ENCODE results near the gene EHF. TPM values are rescaled to one million over a fixed set of nuclear protein-coding genes. Genes with fewer than 3 reads are reported as not detected.

The EHF gene
- total RNA-seq, 1 donor from 2014 or later, result 2.3 TPM

DNA sequence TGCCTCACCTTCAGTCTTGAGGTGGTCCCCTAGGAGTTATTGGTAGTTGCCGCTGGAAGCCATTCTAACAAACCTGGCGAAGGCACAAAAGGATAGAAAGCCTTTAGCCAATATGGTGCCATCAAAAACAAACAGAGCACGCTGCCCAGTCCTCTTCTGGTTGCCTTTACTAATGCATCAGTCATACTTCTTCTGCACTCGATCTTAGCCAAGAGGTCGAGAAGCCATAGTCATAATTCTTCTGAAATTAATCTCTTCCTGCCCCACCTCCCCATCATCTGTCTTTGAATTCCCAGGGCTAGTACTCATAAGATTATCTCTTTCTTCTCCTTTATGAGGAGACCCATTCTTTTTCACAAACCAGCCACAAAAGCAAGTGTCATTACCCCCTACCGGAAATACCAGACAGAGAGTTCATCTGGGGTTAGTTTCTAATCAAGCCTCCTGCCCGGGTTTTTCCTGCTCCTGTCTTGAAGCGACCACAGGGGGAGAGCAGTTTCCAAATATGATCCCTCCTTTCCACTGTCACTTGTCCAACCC is 21.4 kb upstream of the EHF start:
- ATAC-seq (ENCODE audit: poor library complexity), result no peak
- intact Hi-C loops (cut with DNase I), result no loop called here
- no peak for DNase-seq

DNA sequence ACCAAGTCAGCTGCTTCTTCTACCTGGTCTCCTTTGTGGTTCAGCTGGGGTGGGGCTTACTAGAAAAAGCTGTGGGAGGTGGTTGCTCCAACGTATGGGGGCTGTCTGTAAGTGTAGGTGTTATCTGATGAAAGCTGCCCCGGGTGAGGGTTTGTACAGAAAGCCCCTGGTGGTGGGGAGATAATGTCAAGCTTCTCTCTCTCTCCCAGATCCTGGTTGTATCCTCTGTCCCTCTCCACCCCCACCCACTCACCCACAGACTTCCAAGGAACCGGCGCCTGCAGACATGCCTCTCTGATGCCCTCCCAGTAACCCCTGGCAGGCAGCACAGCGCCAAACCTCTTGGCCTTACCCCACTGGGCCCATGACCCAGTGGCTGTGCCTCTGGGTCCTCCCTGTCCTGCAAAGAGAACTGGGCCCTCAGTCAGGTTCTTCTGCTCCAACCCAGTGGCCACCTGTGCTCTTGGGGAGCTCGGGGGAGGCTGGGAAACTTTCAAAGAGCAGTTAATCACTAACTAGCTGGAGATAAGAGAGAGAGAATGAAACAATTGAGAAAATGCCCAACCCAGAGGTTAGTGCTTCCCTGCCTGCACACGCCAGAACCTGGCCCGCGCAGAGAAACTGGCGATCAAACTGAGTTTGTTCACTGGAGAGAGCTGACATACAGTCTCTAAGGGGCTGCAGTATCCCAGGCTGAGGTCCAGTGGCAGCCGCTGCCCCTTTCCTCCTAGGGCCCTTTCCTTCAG is 20.4 kb upstream of the EHF start:
- DNase-seq (peak; percentile 43), ATAC-seq (ENCODE audit: poor library complexity) (peak; percentile 74)
- intact Hi-C loops (cut with DNase I), result no loop called here

DNA sequence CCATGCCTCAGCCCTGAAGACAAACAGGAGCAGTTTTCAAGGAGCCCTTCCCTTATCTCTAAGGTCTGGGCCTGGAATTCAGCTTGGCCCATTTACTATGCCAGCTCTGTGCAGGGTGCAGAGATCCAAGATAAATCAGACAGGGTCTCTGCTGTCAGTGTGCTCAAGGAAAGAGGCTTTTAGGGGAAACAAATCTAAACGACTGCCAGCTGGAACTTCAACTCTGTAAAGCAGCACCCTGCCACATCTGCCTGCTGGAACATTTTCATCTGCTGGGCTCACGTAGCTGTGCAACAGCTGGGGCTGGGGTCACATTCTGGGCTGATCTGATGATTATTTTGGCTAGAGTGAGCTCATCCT is 19.8 kb upstream of the EHF start:
- ATAC-seq (ENCODE audit: poor library complexity) (peak; percentile 43), DNase-seq (no peak)
- intact Hi-C loops (cut with DNase I), result no loop called here

DNA sequence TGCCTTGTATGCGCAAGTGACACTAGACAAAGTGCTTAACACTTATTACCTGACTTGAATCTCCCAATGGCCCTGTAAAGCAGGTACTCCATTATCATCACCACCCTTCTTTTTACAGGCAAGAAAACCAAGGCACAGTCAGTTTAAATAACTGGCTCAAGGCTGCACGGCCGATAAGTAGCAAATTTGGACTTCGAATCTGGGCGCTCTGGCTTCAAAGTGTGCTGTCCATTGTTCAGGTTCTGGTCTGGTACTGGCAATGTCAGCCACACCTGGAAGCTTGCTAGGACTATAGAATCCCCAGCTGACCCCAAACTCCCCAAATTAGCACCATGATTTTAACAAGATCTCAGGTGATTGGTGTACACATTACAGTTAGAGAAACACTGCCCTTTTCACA is 19.3 kb upstream of the EHF start:
- DNase-seq, result no peak
- intact Hi-C loops (cut with DNase I), result no loop called here
- peak; percentile 6 for ATAC-seq (ENCODE audit: poor library complexity)

DNA sequence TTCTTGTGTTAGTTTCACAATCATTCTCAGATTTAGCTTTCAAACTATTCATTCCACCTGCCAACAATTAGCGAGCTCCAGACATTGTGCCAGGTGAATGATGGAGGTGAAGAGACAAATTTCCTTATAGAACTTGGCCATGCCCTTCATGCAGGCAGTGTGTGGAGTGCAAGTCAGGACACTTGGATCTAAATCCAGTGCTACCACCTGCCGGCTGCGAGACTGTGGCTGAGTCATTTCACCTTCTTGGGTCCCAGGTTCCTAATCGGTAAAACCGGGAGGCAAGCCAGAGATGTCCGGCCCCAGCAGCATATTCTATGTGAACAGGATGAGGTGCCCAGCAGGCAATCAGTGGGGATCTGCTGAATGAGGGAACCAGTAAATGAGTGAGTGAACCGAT is 18.6 kb upstream of the EHF start:
- ATAC-seq (ENCODE audit: poor library complexity), result no peak
- no peak for DNase-seq

DNA sequence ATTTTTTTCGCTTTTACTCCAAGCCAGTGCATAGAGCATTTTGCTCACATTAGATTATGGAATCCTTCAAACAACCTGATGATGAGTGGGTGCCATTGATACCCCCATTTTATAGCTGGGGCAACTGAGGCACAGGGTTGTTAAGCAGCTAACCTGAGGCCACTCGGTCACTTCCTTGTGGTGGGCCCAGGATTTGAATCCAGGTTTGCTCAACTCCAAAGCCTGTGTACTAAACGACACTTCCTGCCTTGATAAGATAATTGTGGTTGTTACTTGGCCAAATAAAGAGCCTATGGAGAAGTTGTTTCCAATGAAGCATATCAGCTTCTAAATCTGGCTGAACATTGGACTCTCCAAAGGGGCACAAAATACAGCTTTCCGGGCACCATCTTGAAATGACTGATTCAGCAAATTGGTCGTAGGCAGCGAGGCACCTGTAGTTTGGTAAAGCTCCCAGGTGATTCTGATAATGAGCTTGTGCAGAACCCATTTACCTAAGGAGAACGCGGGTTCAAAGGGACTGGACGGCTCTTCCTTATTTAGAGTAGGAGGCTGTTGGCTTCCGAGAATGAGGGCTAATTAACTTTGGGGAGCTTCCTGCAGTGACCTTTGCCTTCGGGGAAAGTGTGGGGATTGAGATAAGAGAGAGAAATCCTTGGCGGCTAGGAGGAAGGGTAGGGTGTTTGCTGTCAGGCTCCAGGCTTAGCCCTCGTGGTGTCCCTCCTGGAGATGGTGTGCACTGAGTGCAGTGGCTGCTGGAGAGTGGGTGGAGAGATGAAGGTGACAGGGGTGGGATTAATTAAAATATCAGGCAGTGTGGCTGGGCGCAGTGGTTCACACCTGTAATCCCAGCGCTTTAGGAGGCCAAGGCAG is 17.5 kb upstream of the EHF start:
- ATAC-seq (ENCODE audit: poor library complexity) (no peak), DNase-seq (no peak)
- intact Hi-C loops (cut with DNase I), result no loop called here

More for the DNA sequence above, 18.6 kb upstream of the EHF start:
- intact Hi-C loops (cut with DNase I), result no loop called here

DNA sequence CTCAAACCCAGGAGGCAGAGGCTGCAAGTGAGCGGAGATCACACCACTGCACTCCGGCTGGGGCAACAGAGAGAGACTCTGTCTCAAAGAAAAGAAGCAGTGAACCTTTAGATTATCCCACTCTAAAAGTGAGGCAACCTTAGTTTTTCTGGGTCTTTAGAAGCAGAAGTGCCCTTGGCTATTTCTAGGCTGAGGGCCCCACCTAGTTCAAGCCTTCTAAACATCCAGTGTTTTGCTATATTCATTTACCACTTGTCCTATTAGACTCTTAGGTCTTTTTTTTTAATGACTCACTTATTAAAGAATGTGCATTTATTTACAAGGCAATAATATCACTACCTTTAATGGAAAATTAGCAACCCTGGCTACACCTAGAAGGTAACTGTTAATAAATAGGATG is 16.7 kb upstream of the EHF start:
- no peak for DNase-seq
- ATAC-seq (ENCODE audit: poor library complexity), result no peak
- intact Hi-C loops (cut with DNase I), result no loop called here

DNA sequence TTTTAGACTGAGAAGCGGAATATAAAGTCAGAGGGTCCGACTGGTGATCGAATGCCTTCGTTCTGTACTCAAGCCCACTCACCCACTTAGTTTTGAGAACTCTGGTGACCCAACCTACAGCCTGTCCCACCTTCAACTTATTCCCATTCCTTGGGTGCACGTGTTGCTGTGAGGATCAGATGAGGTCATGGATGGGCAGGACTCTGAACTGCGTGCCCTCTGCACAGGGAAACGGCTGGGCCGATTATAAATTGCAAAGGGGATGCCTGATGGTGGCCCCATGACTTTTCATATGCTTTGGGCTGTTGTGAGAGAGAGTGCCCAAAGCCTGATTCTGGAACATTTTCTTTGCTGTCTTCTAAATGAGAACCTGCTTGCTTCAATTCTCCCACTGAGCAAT is 16.0 kb upstream of the EHF start:
- intact Hi-C loops (cut with DNase I), result no loop called here
- ATAC-seq (ENCODE audit: poor library complexity) (no peak), DNase-seq (no peak)

DNA sequence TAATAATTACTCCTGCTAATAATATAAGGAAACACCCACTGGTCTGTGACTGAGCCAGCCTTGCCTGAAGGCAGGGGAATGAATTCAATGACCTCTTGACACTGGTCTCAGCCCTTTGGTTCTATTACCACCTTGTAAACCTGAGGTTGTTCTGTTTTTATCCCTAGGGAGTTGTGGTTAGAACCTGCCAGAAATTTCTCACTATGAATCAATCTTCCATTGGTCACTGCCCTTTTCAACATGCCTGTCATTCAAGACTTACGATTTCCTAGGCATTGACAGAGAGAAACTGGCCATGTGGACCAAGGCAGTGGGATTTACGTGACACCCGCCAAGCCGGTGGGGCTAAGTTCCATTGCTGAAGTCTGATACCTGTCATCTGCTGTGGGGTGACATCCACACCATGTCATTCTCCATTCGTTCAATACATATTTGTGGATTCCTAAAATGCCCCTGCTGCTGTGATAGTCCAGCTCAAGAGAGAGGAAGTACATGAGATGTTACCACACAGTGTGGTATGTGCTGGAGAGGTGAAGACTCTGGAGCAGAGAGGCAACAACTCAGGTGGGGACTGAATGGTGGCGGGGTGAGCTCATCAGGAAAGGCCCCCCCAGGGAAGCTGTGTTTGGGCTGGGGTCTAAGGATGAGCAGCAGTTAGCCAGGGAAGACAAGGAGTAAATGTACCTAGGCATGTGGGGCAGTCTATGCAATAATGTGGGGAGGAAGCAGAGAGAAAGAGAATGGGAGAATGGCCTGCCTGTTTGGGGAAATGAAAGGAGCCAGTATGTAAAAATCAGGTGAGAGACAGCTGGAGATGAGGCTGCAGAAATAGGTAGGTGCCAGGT is 15.2 kb upstream of the EHF start:
- DNase-seq (no peak), ATAC-seq (ENCODE audit: poor library complexity) (no peak)
- intact Hi-C loops (cut with DNase I), result no loop called here

DNA sequence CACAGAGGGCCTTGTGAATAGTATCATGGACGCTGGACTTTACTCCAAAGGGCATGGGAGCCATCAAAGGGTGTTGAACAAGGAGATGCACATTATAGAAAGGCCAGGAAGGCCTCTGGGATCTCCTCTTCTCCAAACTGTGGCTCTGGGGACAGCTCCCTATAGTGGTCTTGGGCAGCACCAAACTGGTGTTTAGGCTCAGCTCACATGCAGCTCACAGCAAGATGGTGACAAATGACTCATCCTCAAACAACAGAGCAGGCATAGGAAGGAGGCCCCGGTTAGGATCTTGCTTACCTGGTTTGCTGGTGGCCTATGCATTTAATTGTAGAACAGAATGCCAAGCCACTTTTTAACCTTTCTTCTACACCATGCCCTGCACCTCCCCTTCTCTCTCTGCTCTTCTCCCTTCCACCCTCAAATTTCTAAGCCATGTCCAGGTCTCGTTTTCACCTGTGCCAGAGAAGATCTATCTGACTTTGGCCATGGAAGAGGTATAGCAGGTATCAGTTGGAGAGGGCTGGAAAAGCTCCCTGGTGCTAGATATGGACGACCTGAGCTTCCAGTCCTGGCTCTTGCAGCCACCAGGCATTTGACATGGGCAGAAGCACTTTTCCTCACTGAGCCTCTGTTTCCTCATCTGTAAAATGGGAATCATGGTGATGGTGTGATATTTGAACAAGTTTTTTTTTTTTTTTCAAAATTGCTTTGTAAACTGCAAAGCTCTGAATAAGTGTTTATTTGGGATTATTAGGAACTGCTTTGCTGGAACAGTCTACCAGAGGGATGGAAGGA is 14.4 kb upstream of the EHF start:
- intact Hi-C loops (cut with DNase I), result no loop called here
- DNase-seq (no peak), ATAC-seq (ENCODE audit: poor library complexity) (no peak)

DNA sequence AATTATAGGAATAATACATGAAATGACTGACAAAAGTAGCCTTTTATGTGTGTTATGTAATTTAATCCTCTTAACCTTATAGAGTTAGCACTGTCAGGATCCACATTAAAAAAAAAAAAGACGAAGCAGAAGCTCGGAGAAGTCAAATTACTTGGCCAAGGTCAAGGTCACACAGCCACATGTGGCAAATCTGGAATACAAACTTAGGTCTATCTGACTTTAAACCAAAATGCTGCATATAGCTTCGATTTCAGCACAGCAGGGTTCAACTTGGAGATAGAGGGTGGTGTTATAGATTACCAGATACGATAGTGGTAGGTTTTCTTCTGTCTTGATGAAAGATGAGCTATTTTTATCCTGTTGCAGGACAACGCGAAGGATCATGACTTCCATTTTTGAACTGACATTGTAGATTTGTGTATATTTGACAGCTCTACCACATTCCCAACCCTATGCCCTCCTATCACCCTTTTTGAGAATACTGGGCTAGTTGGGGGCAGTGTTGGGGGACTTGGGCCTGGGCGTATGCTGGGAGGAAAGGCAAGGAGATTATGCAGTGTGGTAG is 11.6 kb upstream of the EHF start:
- DNase-seq (no peak), ATAC-seq (ENCODE audit: poor library complexity) (no peak)
- intact Hi-C loops (cut with DNase I), result no loop called here

DNA sequence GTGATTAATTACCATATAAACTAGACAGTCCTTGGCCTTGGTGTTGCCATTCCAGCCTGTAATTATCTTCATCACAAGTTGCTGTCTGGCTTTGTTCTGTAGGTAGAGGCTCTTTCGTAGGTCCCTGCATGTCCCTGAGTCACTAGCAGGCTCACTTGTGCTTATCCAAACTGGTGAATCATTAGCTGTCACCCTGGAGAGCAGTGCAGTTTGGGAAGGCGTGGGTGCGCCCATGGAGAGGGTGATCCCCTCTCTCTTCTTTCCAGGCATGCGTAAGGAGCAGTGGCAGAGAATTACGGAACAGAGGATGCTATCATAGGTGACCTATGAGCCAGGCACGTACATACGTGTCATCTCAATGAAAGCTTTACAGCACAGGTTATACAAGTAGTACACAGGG is 11.0 kb upstream of the EHF start:
- no peak for DNase-seq
- intact Hi-C loops (cut with DNase I), result no loop called here
- no peak for ATAC-seq (ENCODE audit: poor library complexity)

DNA sequence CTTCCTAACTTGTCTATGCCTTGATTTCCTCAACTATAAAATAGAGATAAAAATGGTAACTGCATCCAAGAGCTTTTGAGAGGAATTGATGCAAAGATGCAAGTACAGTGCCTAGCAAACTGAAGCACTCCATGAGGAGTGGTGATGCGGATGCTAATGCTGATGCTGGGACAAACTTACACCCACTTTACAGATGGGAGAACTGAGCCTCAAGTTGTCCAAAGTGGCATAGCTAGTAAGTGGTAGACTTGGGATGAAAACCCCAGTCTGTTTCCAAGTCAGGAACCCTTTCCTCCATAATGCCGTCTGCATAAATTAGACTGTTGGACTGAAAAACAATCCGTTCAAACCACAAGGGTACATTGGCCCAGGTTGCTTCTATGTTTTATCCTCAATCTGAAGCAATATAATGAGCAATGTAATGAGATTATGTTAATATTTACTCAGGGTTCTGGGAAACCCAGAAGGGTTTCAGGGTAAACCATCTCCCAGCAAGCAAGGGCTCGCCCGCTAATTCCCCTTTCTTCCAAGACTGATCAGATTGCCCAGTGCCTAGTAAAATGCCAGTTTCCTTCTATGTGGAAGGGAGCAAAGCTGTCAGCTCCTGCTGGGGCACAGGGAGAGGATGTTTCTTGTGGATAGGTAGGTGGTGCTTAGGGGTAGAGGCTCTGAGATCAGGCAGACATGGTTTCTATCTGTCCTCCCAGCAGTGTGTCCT is 10.4 kb upstream of the EHF start:
- intact Hi-C loops (cut with DNase I), result no loop called here
- DNase-seq (no peak), ATAC-seq (ENCODE audit: poor library complexity) (no peak)

DNA sequence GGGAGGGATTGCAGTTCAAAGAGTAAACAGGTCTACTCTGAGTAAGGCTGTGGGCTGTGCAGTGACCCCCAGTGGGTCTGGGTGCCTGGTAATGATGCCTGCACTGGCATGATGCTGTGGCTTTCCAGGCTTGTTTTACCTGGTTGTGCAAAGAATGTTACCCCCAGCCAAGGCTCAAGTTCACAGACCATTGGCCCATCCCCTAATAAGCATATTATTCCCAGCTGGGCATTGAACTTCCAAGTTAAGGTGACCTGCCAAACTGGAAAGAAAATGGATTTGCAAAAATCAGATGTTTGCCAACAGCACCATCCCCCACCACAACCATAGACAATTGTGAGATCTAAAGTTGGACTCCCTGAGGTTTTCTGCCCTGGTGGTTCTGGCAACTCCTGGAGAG is 7.9 kb upstream of the EHF start:
- DNase-seq (no peak), ATAC-seq (ENCODE audit: poor library complexity) (no peak)
- intact Hi-C loops (cut with DNase I), result no loop called here

DNA sequence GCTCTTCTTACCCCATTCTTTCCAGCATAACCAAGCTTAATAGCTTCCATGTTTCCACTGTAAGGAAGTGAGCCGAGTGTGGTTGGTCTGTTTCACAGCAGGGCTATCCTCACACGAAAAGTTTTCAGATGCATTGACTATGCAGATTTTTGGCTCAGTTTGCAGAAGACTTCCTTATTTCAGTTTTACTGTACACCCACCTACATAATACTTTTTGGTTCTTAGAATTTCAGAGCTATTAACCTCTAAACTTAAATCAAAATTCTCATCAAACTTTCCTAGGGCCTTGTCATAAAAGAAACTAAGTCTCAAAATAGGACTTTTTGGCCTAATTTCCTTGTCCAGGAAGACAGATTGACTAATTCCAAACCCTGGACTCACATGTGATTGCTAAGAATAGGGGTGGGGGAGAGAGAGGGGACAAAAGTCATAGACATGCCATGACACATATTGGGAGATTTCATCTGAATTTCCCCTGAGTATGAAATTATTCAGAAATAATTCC is 7.3 kb upstream of the EHF start:
- DNase-seq (no peak), ATAC-seq (ENCODE audit: poor library complexity) (peak; percentile 19)
- intact Hi-C loops (cut with DNase I), result no loop called here

DNA sequence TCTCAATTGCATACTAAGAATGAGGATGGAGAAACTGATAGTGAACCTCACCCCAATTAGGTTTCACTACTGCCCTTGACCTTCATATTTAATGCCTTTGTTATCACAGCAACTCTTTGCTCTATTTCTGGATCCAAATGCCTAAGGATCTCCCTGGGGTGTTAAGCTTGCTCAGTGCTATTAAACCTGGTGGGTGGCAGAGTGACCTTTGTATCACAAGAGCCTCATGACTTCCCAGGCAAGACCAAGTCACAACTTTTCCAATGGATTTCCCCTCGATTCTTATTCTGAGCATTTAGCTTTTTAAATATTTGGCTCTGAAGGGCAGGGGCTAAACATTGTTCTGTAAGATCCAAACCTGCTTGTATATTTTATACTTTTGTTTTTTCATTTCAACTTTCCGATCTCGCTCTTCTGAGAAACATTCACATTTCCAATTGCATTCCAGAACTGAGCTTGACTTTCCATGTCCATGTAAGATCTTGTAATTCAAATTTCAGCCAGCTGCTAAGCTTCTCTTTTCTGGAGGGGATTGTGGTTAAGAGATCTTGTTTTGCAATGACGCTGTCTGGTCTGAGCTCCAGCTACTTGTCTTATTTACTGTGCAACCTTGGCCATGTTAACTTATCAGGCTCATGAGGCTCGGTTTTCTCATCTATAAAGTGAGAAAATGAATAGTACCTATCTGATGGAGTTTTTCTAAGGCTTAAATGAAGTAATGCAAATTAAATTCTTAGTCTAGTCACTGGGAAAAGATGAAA is 6.4 kb upstream of the EHF start:
- intact Hi-C loops (cut with DNase I), result no loop called here
- peak; percentile 48 for ATAC-seq (ENCODE audit: poor library complexity)

DNA sequence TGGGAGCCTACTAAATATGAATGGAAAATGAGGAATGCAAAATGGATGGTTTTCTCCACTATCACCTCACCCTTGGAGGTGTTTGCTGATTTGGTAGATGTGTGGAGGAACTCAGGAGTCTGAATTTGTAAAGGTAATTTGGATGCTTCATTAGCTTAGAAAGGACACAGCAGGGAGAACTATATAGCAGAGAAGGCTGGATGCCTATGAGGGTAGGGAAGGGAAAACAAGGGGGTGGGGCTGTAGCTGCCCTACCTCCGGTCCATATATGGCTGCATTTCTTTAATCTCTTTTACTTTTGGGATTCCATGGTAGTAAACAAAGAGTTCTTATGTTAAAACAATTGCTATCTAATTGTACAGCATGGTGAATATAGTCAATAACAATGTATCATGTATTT is 4.8 kb upstream of the EHF start:
- DNase-seq, result no peak
- no peak for ATAC-seq (ENCODE audit: poor library complexity)
- intact Hi-C loops (cut with DNase I), result no loop called here

More for the DNA sequence above, 6.4 kb upstream of the EHF start:
- DNase-seq, result no peak

Data from Right ventricle myocardium superior (tissue), 1 donor.